ENCODE measurements around the gene VAV2.
"Not testable (repeated sequence)": the region's sequence is repeated elsewhere in the genome, so short reads cannot be mapped to it uniquely, and the experiment has no call there.

VAV2 gene

GRCh38 chr9:133996531-133997520, 4.7 kb upstream of the VAV2 start:
- no peak for DNase-seq (ENCODE audit: low read depth in 2 of 2)

- DNase-seq (ENCODE audit: low read depth in 2 of 2), result no peak
Measured at GRCh38 chr9:133995012-133995896, 3.1 kb upstream of the VAV2 start.

GRCh38 chr9:133994353-133995011, 2.4 kb upstream of the VAV2 start:
- peak; percentile 72 to 78 for DNase-seq (ENCODE audit: low read depth in 2 of 2)

GRCh38 chr9:133993635-133994253, 1.6 kb upstream of the VAV2 start:
- no peak for DNase-seq (ENCODE audit: low read depth in 2 of 2)

- peak; percentile 72 to 79 for DNase-seq (ENCODE audit: low read depth in 2 of 2)
Measured at GRCh38 chr9:133992780-133993634, 883 bp upstream of the VAV2 start.

- DNase-seq (ENCODE audit: low read depth in 2 of 2), result no peak
Measured at GRCh38 chr9:133991214-133991921, 756 bp downstream of the VAV2 start.

GRCh38 chr9:133990366-133991213, 1.5 kb downstream of the VAV2 start:
- no peak for DNase-seq (ENCODE audit: low read depth in 2 of 2)

- DNase-seq (ENCODE audit: low read depth in 2 of 2), result no peak
Measured at GRCh38 chr9:133989625-133990365, 2.3 kb downstream of the VAV2 start.

GRCh38 chr9:133988771-133989170, 3.4 kb downstream of the VAV2 start:
- DNase-seq (ENCODE audit: low read depth in 2 of 2), result not testable (repeated sequence)

GRCh38 chr9:133987946-133988665, 4.0 kb downstream of the VAV2 start:
- DNase-seq (ENCODE audit: low read depth in 2 of 2), result no peak

GRCh38 chr9:133987446-133987788, 4.7 kb downstream of the VAV2 start:
- no peak for DNase-seq (ENCODE audit: low read depth in 2 of 2)

- DNase-seq (ENCODE audit: low read depth in 2 of 2), result no peak
Measured at GRCh38 chr9:133986774-133987445, 5.2 kb downstream of the VAV2 start.

GRCh38 chr9:133986061-133986460, 6.1 kb downstream of the VAV2 start:
- no peak for DNase-seq (ENCODE audit: low read depth in 2 of 2)

- DNase-seq (ENCODE audit: low read depth in 2 of 2), result no peak
Measured at GRCh38 chr9:133982971-133983720, 9.0 kb downstream of the VAV2 start.

GRCh38 chr9:133981958-133982681, 10.0 kb downstream of the VAV2 start:
- DNase-seq (ENCODE audit: low read depth in 2 of 2), result no peak

- DNase-seq (ENCODE audit: low read depth in 2 of 2), result no peak
Measured at GRCh38 chr9:133981589-133981957, 10.6 kb downstream of the VAV2 start.
